Heart right ventricle (tissue), 16 donors: Measurements from ENCODE around the gene MRPL57. TPM values are rescaled to one million over a fixed set of nuclear protein-coding genes. Genes with fewer than 3 reads are reported as not detected.
A peak's percentile ranks its signal among the peaks of the same experiment; 100 is the strongest.
"Not testable (repeated sequence)": the region's sequence is repeated elsewhere in the genome, so short reads cannot be mapped to it uniquely, and the experiment has no call there.

Source experiments
- ATAC-seq, 8 donors: fragments of 200-7000 bp; cut with Tn5 transposase; one replicate each; pipeline ENCODE4 v1.9.1; 2020; ENCODE audit warnings: mild to moderate bottlenecking in 8 of 8, moderate library complexity in 8 of 8, moderate number of reproducible peaks in 1 of 8
- DNase-seq, 2 donors: peaks; one replicate each; pipeline ENCODE4 v3.0.0-alpha.2; 2020
- H3K27ac ChIP-seq, 10 donors: fragments of 200-600 bp; sonication (generic) in 2 of 10; one replicate each; pipeline versions ENCODE4 v1.5.0 to v1.8.0; 2020 to 2022; ENCODE audit warnings: mild to moderate bottlenecking in 3 of 10
- H3K27me3 ChIP-seq, 7 donors: fragments of 200-600 bp; one replicate each; pipeline ENCODE4 v1.8.0; 2021 to 2022; ENCODE audit warnings: mild to moderate bottlenecking in 2 of 7
- H3K36me3 ChIP-seq, 9 donors: fragments of 200-600 bp; sonication (generic) in 1 of 9; one replicate each; pipeline versions ENCODE4 v1.5.0 to v1.8.0; 2020 to 2022; ENCODE audit warnings: mild to moderate bottlenecking in 2 of 9
- H3K4me1 ChIP-seq, 9 donors: fragments of 200-600 bp; sonication (generic) in 1 of 9; one replicate each; pipeline versions ENCODE4 v1.5.0 to v1.8.0; 2020 to 2022; ENCODE audit warnings: mild to moderate bottlenecking in 4 of 9
- H3K4me3 ChIP-seq, 10 donors: fragments of 200-600 bp; sonication (generic) in 2 of 10; one replicate each; pipeline versions ENCODE4 v1.5.0 to v1.8.0; 2020 to 2022; ENCODE audit warnings: mild to moderate bottlenecking in 7 of 10, moderate library complexity in 2 of 10
- H3K9me3 ChIP-seq, 11 donors: fragments of 200-600 bp in 10 of 11; sonication (generic) in 2 of 11; one replicate each; pipeline versions ENCODE4 v1.5.0 to v1.8.0; 2013 to 2022; ENCODE audit warnings: mild to moderate bottlenecking in 2 of 11, control low read depth in 1 of 11, moderate library complexity in 1 of 11
- CTCF ChIP-seq, 9 donors: fragments of 200-600 bp; sonication (generic) in 2 of 9; IDR thresholded peaks; one replicate each; pipeline versions ENCODE4 v1.5.0 to v1.8.0; 2021 to 2022; ENCODE audit warnings: antibody characterized with exemption in 9 of 9, mild to moderate bottlenecking in 5 of 9, moderate library complexity in 1 of 9
- WGBS, 2 donors: extraction: QIAGEN DNeasy Blood & Tissue Kit; methylation state at CpG; one replicate each; pipeline ENCODE4 v1.1.7; 2013; ENCODE audit warnings: inconsistent platforms in 1 of 2; 5-methylcytosine and 5-hydroxymethylcytosine counted together
- intact Hi-C, 10 donors: fragments of 100-400 bp; cut with DNase I; formaldehyde crosslinking; loops; one replicate each; pipeline versions ENCODE4 v1.11.1 to v1.14.2; 2022
- polyA plus RNA-seq, 2 donors: library from polyadenylated mRNA; stranded (reverse); fragments of 200-250 nt; gene quantifications; one replicate each; pipeline ENCODE4 v1.2.3, GENCODE V29; 2013
- total RNA-seq, 10 donors: library from RNA; stranded (reverse); fragmentation: NEBNext Ultra II Directional in 3 of 10; extraction: Animal tissue kit (Norgen Biotek cat#: 25700) in 3 of 10; gene quantifications; one replicate each; pipeline versions ENCODE4 v1.2.1 to v1.2.4, GENCODE V29; 2021 to 2023
- donor health status: Arrhythmogenic right ventricular cardiomyopathy.
- donor health status: ischemic (EF 13 %, LVEDD 7.1; RV severe dilation, severe dysfunction).
- donor health status: healthy with polysubstance abuse.
- donor health status: DM: no; HTN: yes; CAD: no.
- donor health status: DM: no; HTN: no; CAD: no.
- donor health status: ischemic (EF 25% LVEDD 6.9; RV normal size, moderate dysfunction).
- donor health status: ischemic (EF 25% LVEDD 5.7; RV mildly dilated, moderate dysfunction).
- donor health status: healthy.
- donor health status: DM: yes; HTN: yes; CAD: no.
- donor health status: Ischemic cardiomyopathy.
- donor health status: ischemic (EF 35%, LVEDD 5.7; RV mildly dilated, moderate dysfunction).
- donor health status: nonischemic (EF 11% LVEDD 7.7; RV severe dilation, severe dysfunction).
- donor health status: DM: yes; HTN: yes; CAD: no.
- donor health status: PGD.
- donor health status: ischemic (EF 29% LVEDD 5.4; RV normal size, mild dysfunction).
- donor health status: nonischemic (EF 23%, LVEDD 6.1; RV moderate dilation, normal function).

Gene MRPL57
- total and polyA plus RNA-seq, 12 donors = 20.0 to 40.6 (median 23.6) TPM

- ATAC-seq = peak in 1 of 8 donors; percentile 5
- peak overlapping the region in 6 of 10 donors; percentile 92 to 99 (median 96) for H3K27ac ChIP-seq
- intact Hi-C loops = loop anchor here in 6 of 10 donors (5.0 to 10.0 kb wide), 4 partner anchors 119 to 302 kb away; no protein-coding TSS in a partner anchor
- no peaks in the 10 kb centered on the region for H3K27me3 ChIP-seq
- peak overlapping the region; percentile 72 to 98 (median 84) for H3K4me3 ChIP-seq
- no peak for DNase-seq
- H3K4me1 ChIP-seq = peaks cover 3 to 26% (median 16%) of the 10 kb centered on the region in 9 donors
- no peaks in the 10 kb centered on the region for H3K9me3 ChIP-seq
- WGBS, 2 donors = 2% methylated on average over 13 of the region's 13 CpGs
- TF ChIP-seq CTCF (IDR thresholded peaks at IDR 0.05) = no peak
- peaks cover 0 to 6% (median 0%) of the 10 kb centered on the region in 9 donors for H3K36me3 ChIP-seq
Measured at GRCh38 chr13:21175656-21176214, 723 bp upstream of the MRPL57 start.

GRCh38 chr13:21176982-21177284, 475 bp downstream of the MRPL57 start:
- Histone ChIP-seq H3K4me3 (peak overlapping the region; percentile 72 to 98 (median 84)), H3K9me3 (no peaks in the 10 kb centered on the region), H3K27ac (peak overlapping the region; percentile 92 to 99 (median 96)), H3K4me1 (peaks cover 3 to 29% (median 16%) of the 10 kb centered on the region in 9 donors), H3K27me3 (no peaks in the 10 kb centered on the region), H3K36me3 (no peaks in the 10 kb centered on the region)
- 0 to 1% methylated on average over 26 of the region's 26 CpGs for WGBS, 2 donors
- intact Hi-C loops = loop anchor here in 6 of 10 donors (5.0 to 10.0 kb wide), 4 partner anchors 118 to 300 kb away; no protein-coding TSS in a partner anchor
- DNase-seq = no peak
- peak; percentile 40 to 79 (median 64) for ATAC-seq
- no peak for TF ChIP-seq CTCF (IDR thresholded peaks at IDR 0.05)

GRCh38 chr13:21181671-21182070, 5.2 kb downstream of the MRPL57 start:
- H3K9me3 ChIP-seq = no peaks in the 10 kb centered on the region
- TF ChIP-seq CTCF (IDR thresholded peaks at IDR 0.05) = no peak
- ATAC-seq = no peak
- H3K27me3 ChIP-seq = no peaks in the 10 kb centered on the region
- no peaks in the 10 kb centered on the region for H3K36me3 ChIP-seq
- no peak overlapping the region for H3K27ac ChIP-seq
- intact Hi-C loops = loop anchor here in 2 of 10 donors (2.0 to 10.0 kb wide), 2 partner anchors 67 to 239 kb away; no protein-coding TSS in a partner anchor
- DNase-seq = no peak
- WGBS, 2 donors = 92% methylated on average over 2 of the region's 2 CpGs
- peaks cover 3 to 21% (median 13%) of the 10 kb centered on the region in 9 donors for H3K4me1 ChIP-seq
- no peak overlapping the region for H3K4me3 ChIP-seq

- not testable (repeated sequence) for H3K36me3 ChIP-seq, DNase-seq, H3K27ac ChIP-seq, H3K4me3 ChIP-seq, H3K4me1 ChIP-seq, ATAC-seq, H3K9me3 ChIP-seq, H3K27me3 ChIP-seq
- intact Hi-C loops = loop anchor here in 1 of 10 donors (10.0 kb wide), 1 partner anchor 72 kb away; no protein-coding TSS in a partner anchor
- 89 to 92% methylated on average over 14 to 24 of the region's 35 CpGs for WGBS, 2 donors
Measured at GRCh38 chr13:21186410-21186809, 10.0 kb downstream of the MRPL57 start.

GRCh38 chr13:21194756-21195155, 18.3 kb downstream of the MRPL57 start:
- intact Hi-C loops, H3K4me3 ChIP-seq, H3K27ac ChIP-seq, H3K9me3 ChIP-seq, ATAC-seq, DNase-seq, H3K27me3 ChIP-seq, H3K4me1 ChIP-seq, H3K36me3 ChIP-seq: not testable (repeated sequence)
- WGBS, 2 donors = 57 to 69% methylated on average over 2 of the region's 2 CpGs

GRCh38 chr13:21197606-21198225, 21.3 kb downstream of the MRPL57 start:
- H3K4me3 ChIP-seq, DNase-seq, intact Hi-C loops, ATAC-seq, H3K9me3 ChIP-seq, H3K4me1 ChIP-seq, H3K27me3 ChIP-seq, H3K36me3 ChIP-seq, H3K27ac ChIP-seq: not testable (repeated sequence)
- WGBS, 2 donors = 80 to 82% methylated on average over 9 of the region's 9 CpGs

- DNase-seq, H3K27me3 ChIP-seq, H3K27ac ChIP-seq, H3K9me3 ChIP-seq, intact Hi-C loops, H3K4me1 ChIP-seq, H3K4me3 ChIP-seq, ATAC-seq, H3K36me3 ChIP-seq: not testable (repeated sequence)
- WGBS, 2 donors = 68 to 76% methylated on average over 3 to 4 of the region's 4 CpGs
Measured at GRCh38 chr13:21198391-21198790, 21.9 kb downstream of the MRPL57 start.

GRCh38 chr13:21201456-21202190, 25.2 kb downstream of the MRPL57 start:
- not testable (repeated sequence) for ATAC-seq, H3K4me1 ChIP-seq, H3K9me3 ChIP-seq

More at GRCh38 chr13:21201456-21202190, 25.2 kb downstream of the MRPL57 start:
- H3K27ac ChIP-seq, intact Hi-C loops, H3K4me3 ChIP-seq, H3K27me3 ChIP-seq, H3K36me3 ChIP-seq, DNase-seq: not testable (repeated sequence)
